OCI-LY3 (cell line): ENCODE data around the gene SBK2.

Source experiments
- H2AFZ ChIP-seq: fragments of 200-600, 300-600 bp; shearing (Covaris generic); 2 replicates; pipeline ENCODE4 v1.6.0; 2014; ENCODE audit warnings: antibody characterized with exemption, low read depth, low read length
- H3K27ac ChIP-seq: fragments of 200-600, 300-600 bp; sonication (generic); 2 replicates; pipeline ENCODE4 v1.5.1; 2014; ENCODE audit warnings: mild to moderate bottlenecking, low read length, moderate library complexity, mixed read lengths
- H3K27me3 ChIP-seq: fragments of 200-600, 300-600 bp; sonication (generic); 2 replicates; pipeline ENCODE4 v1.6.1; 2014; ENCODE audit warnings: low read depth, low read length, mixed read lengths
- H3K36me3 ChIP-seq: fragments of 200-600, 300-600 bp; sonication (generic); replicated peaks from 2 replicates; pipeline ENCODE3; 2014; ENCODE audit warnings: low read depth, low read length, mixed read lengths
- H3K4me1 ChIP-seq: fragments of 300-600, 200-600 bp; sonication (generic); 2 replicates; pipeline ENCODE4 v1.6.1; 2014; ENCODE audit warnings: low read length, mixed read lengths
- H3K4me2 ChIP-seq: fragments of 200-600, 300-600 bp; sonication (generic); 2 replicates; pipeline ENCODE4 v1.6.1; 2014; ENCODE audit warnings: low read length, mixed read lengths
- H3K4me3 ChIP-seq: fragments of 300-600, 200-600 bp; sonication (generic); 2 replicates; pipeline ENCODE4 v1.5.1; 2014; ENCODE audit warnings: antibody characterized with exemption, mild to moderate bottlenecking, low read length, moderate library complexity
- H3K79me2 ChIP-seq: fragments of 300-600, 200-600 bp; shearing (Covaris generic); 2 replicates; pipeline ENCODE4 v1.6.1; 2014; ENCODE audit warnings: mild to moderate bottlenecking, low read length, mixed read lengths
- H3K9ac ChIP-seq: fragments of 300-600, 200-600 bp; shearing (Covaris generic); 2 replicates; pipeline ENCODE4 v1.6.0; 2014; ENCODE audit warnings: mild to moderate bottlenecking, low read length, moderate library complexity
- H3K9me3 ChIP-seq: fragments of 200-600, 300-600 bp; shearing (Covaris generic); 2 replicates; pipeline ENCODE4 v1.6.1; 2014; ENCODE audit warnings: low read length, mixed read lengths; ENCODE audit not compliant: insufficient read depth
- H4K20me1 ChIP-seq: fragments of 200-600, 300-600 bp; sonication (generic); 2 replicates; pipeline ENCODE4 v1.6.1; 2016; ENCODE audit warnings: low read length, mixed read lengths; ENCODE audit not compliant: insufficient read depth
- EZH2phosphoT487 ChIP-seq: fragments of 200-600 bp; shearing (Covaris generic); IDR thresholded peaks from 2 replicates; pipeline ENCODE4 v1.6.1; 2018; ENCODE audit warnings: antibody characterized with exemption, mixed run types, low read depth
- TF ChIP-seq, protein P1 (sequence below): fragments of 200-600, 300-600 bp; sonication (generic); IDR thresholded peaks from 2 replicates; pipeline ENCODE4 v1.5.1; 2014; ENCODE audit warnings: antibody characterized with exemption, low read length, low read depth

SBK2 gene

DNA sequence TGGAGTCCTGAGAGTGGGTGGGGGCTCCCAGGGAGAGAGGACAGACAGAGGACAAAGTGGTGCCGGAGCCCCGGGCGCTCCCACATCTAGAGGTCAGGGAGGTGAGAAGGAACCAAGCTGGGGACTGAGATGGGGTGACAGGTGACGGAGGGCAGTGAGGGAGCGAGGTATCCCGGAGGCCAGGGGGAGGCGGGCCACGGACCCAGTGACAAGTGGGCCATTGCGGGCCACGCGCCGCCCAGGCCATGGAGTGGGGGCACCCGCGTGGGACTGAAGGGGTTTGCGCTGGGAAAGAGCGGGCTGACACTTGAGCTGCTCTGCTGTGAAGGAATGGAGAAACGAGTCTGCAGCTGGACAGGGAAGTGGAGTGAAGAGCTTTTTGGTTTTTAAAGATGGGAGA, 57.9 kb downstream of the SBK2 start:
- Histone ChIP-seq H4K20me1 (no peaks in the 10 kb centered on the region), H3K4me3 (no peak overlapping the region), H3K79me2 (peaks cover 9% of the 10 kb centered on the region), H3K27ac (no peak overlapping the region), H3K9ac (no peak overlapping the region), H2AFZ (no peak overlapping the region), H3K36me3 (peaks cover 5% of the 10 kb centered on the region), H3K4me2 (no peak overlapping the region), H3K9me3 (no peaks in the 10 kb centered on the region), H3K27me3 (no peaks in the 10 kb centered on the region), H3K4me1 (peaks cover 10% of the 10 kb centered on the region)
- TF ChIP-seq EZH2phosphoT487: no peak
- TF ChIP-seq, protein P1, sequence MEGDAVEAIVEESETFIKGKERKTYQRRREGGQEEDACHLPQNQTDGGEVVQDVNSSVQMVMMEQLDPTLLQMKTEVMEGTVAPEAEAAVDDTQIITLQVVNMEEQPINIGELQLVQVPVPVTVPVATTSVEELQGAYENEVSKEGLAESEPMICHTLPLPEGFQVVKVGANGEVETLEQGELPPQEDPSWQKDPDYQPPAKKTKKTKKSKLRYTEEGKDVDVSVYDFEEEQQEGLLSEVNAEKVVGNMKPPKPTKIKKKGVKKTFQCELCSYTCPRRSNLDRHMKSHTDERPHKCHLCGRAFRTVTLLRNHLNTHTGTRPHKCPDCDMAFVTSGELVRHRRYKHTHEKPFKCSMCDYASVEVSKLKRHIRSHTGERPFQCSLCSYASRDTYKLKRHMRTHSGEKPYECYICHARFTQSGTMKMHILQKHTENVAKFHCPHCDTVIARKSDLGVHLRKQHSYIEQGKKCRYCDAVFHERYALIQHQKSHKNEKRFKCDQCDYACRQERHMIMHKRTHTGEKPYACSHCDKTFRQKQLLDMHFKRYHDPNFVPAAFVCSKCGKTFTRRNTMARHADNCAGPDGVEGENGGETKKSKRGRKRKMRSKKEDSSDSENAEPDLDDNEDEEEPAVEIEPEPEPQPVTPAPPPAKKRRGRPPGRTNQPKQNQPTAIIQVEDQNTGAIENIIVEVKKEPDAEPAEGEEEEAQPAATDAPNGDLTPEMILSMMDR: no peak
